Hepatic stellate cell (primary cell): ENCODE results near the gene TOMM7.
"Not testable (repeated sequence)": the region's sequence is repeated elsewhere in the genome, so short reads cannot be mapped to it uniquely, and the experiment has no call there.

Source experiments
- DNase-seq: peaks from one replicate; pipeline ENCODE4 v3.0.0; 2011; ENCODE audit warnings: low spot score

Gene TOMM7

DNA sequence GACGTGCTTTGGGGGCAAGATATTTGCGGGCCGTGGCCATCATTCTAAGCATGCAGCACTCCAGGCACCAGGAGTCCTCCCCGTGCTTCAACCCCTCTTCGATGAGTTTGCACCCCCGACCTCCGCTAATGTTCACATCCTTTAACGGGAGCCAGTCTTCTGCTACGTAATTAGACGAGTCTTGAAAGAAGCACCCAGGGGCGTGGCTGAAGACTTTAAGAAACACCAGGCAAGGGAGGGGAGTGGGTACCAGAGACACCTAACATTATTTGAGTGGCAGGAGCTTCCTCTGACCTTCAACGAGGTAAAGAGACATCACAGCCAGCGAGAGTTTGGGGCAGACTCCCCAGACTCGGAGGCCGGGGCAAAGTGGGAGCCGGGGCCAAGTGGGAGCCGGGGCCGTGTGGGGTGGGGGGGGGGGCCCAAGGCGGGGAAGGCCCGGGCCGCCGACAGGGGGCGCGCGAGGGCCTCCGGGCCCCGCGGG, 31.1 kb upstream of the TOMM7 start:
- DNase-seq: no peak

DNA sequence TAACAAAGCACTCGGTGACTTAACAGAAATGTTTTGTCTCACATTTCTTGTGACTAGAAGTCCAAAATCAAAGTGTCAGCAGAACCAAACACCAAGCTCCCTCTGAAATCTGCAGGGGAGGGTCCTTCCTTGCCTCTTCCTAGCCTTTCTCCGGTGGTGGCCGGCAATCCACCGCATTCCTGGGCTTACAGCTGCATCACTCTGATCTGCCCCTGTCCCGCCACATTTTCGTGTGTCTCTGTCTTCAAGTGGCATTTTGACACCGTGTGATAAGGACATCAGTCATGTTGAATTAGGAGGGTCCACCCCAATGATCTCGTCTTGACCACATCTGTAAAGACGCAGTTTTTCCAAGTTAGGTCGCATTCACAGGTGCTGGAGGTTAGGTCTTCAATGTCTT, 30.5 kb upstream of the TOMM7 start:
- DNase-seq: no peak

DNA sequence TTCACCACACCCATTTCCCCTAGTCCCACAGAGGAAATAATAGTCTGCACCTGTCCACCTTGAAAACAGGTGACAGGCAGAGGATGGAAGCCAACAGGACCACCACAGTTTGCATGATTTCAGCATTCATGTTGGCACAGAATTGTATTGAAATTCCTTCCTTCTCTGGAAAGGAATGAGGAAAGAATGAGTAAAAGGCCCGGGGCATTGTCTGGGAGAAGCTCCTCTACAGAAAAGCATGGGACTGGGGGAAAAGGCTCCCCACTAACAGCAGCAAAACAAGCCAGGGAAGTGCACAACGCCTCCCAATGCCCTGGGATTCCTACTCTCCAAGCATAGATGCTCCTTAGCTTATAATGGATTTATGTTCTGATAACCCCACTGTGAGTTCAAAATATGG, 28.5 kb upstream of the TOMM7 start:
- DNase-seq: no peak

DNA sequence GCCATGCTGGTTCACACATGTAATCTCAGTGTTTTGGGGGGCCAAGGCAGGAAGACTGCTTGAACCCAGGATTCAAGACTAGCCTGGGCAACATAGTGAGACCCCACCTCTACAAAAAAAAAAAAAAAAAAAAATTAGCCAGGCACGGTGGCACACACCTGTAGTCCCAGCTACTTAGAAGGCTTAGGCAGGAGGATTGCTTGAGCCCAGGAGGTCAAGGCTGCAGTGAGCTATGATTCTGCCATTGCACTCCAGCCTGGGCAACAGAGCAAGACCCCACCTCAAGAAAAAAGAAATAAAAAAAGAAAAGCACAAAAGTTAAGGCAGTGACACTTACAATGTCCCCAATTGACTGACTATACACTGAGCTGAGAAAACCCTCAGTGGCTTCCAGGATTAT, 27.7 kb upstream of the TOMM7 start:
- DNase-seq: not testable (repeated sequence)

DNA sequence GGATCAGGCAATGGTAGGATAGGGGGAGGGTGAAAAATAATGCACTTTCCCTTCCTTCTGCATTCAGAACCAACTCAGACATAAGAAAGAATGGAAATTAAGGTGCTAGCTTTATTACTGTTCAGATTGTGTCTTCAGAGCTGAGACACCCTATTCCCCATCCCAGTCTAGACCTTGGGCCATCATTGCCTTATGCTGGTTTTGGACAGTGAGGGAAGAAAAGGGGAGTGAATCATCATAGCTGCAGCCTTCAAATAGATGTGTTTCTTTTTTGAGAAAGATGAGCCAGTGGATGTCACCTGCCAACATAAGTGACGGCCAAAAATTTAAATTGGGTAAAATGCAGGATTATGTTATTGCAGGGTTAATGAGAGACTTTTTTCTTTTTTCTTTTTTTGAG, 27.0 kb upstream of the TOMM7 start:
- no peak for DNase-seq

DNA sequence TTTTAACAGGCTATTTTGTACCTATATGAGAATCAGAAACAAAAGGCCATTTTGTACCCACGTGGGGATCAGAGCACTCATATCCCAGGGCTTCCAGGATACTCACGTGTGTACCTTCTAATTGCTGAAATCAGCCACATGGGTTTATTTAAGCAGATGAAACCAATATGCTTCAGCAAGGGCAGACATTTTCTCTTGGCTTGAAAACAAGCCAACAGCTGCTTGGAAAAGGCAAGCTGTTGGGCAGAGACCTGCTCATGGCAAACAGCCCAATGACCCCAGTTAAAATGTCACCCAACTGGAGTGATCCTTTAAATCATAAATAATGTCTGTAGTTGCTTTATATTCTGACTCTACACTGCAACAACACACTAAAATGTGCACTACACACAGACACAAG, 26.5 kb upstream of the TOMM7 start:
- no peak for DNase-seq

DNA sequence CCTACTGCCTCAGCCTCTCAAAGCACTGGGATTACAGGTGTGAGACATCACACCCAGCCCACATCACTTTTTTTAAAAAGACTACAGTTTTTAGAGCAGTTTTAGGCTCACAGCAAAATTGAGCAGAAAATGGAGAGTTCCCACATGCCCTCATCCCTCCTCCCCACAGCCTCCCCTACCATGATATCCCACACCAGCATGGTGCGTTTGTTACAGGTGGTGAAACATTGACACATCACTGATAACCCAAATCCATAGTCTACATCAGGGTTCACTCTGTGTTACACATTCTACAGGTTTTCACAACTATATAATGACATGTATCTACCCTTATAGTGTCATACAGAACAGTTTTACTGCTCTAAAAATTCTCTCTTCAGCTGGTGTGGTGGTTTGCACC, 24.3 kb upstream of the TOMM7 start:
- DNase-seq: no peak

DNA sequence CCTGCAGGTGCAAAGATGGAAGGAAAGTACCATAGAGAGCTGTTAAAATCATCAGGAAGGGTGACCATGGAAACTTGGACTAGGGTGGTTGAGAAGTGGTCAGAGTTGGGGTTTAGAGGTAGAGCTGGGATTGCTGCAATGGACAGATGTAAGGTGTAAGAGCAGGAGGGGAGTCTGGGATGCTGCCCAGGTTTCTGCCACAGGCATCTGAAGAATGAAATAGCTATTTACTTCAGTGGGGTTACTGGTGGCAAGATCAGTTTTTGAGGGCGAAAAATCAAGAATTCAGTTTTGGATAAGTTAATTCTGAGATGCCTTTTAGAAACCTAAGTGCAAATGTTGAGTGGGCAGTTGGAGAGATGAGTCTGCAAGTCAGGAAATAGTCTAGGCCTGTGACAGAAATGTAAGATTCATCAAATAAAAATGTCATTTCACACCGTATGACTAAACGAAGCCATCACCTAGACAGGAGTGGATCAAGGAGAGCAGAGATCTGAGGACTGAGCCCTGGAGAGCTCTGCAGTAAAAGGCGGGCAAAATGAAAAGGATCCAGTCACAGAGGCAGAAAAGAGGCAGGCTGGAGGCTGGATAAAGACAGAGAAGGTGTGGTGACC, 22.7 kb upstream of the TOMM7 start:
- no peak for DNase-seq

DNA sequence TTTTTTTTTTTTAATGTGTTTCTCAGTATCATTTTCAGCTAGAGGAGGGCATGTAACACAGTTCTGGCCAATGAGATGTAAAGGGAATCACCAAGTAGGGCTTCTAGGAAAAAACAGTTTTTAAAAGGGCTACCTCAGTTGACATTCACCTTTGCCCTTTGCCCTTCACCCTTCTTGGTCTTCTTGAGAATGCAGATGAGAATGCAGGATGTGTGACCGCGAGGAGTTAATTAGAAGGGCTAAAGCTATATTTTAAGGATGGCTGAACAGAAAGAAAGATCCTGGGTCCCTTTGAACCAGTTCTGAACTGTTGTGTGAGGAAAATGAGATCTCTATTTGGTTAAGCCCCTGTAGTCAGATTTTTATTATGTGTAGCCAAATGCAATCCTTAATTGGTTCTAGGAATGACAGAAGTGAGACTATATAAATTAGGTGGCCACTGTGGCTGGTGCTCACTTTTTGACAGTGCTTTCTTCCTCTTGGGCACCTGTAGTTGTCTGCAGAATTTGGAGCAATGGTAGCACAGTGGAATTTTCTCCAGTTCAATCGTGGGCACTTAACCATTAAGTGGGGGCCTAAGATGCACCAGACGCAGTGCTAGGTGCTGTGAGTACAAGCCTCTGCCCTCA, 21.1 kb upstream of the TOMM7 start:
- DNase-seq: no peak

DNA sequence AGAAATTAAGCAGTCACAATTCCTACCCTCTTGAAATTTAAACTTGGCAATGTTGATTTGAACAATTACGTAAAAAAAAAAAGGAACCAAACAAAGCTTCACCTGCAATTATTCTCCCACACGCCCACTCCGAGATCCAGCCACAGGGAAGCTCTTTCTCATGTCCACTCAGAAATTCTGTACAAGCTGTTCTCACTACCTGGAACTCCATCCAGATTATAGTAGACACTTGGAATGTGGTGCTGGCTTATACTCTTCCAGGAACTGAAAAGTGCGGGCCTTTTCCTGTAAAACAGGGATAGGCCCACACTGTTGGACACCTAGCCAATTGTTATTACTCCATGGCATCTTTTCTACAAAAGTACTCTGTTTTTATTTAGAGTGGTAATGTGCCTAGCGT, 20.3 kb upstream of the TOMM7 start:
- DNase-seq: no peak

DNA sequence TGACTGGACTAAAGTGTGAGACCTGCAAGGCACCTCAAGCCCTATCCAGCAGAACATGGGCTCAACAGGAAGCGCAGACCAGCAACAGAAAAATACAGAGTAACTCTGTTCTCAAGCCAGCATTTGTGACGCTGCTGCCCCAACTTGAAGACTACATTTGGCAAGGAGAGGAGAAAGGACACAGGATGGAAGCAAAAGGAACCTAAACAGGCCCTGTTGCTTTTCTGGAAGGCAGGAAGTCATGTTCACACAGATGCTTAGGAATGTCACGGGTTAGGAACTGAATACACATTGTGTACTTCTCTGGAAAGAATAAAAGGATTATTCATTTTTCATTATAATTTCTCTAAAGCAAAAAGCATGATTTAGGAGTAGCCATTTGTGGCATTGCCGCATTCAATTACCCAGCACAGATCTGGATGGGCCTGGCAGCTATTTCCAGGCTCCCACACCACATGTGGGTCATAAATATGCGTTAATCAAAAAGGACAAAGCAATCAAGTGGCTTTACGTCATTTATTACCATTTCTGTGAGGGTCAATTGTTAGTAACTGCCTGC, 19.8 kb upstream of the TOMM7 start:
- DNase-seq: no peak

DNA sequence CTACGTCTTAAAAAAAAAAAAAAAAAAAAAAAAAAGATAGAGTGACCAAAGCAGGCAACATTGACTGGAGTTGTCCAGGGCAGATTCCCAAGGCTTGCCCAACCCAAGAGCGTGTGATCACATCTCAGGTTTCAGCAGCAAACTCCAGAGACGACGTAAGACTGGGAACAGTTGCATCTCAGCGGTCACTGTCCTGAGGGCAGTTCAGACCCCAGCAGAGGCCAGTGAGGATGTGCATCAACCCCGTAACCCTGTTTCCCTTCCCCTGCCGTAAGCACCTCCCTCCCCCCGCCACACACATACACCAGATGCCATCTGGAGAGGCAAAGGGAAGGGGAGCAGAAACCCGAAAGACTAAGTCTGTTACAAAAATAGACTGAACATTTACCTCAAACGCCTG, 19.3 kb upstream of the TOMM7 start:
- DNase-seq: no peak

DNA sequence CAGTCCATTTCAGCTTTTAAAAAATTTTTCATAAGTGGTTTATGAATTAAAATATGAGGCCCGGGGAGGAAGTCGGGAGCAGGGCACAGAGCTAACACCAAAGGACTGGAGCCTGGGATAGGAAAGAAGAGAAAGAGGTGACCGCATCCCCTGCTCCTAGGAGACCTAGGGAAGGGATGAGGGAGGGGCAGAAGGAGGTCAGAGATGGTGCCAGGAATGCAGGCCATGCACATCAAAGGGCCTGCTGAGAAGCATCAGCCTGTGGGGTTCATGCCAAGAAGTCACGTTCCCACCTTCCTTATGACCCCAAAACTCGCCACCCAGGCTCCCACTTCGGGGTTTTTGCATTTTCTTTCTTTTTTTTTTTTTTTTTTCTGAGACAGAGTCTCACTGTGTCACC, 14.7 kb upstream of the TOMM7 start:
- DNase-seq: no peak

DNA sequence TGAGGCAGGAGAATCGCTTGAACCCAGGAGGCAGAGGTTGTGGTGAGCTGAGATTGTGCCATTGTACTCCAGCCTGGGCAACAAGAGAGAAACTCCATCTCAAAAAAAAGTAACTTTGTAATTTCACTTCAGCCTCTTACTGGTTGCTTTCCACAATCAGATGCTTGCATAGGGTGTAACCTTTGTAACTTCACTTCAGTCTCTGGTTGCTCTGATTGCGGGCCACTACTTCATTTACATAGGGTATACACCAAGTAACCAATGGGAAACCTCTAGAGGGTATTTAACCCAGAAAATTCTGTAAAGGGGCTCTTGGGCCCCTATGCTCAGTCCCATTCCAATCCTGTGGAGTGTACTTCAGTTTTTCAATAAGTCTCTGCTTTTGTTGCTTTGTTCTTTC, 13.9 kb upstream of the TOMM7 start:
- DNase-seq: not testable (repeated sequence)

DNA sequence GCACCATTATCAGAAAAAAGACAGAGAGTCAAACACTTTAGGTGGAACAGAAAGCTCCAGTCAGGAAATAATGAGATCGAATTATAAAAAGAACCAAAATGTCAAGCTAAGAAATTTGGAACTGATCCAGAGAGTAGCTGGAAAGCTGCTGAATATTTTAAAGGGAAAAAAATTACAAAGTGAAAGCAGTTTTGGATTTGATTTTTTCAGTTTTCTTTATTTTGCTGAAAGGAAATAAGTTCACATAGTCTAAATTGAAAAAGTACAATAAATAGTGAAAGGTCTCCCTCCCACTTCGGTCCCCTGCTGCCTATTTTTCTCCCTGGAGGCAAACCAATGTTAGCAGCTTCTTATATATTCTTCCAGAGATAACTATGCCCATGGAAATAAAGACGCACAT, 11.3 kb upstream of the TOMM7 start:
- no peak for DNase-seq

DNA sequence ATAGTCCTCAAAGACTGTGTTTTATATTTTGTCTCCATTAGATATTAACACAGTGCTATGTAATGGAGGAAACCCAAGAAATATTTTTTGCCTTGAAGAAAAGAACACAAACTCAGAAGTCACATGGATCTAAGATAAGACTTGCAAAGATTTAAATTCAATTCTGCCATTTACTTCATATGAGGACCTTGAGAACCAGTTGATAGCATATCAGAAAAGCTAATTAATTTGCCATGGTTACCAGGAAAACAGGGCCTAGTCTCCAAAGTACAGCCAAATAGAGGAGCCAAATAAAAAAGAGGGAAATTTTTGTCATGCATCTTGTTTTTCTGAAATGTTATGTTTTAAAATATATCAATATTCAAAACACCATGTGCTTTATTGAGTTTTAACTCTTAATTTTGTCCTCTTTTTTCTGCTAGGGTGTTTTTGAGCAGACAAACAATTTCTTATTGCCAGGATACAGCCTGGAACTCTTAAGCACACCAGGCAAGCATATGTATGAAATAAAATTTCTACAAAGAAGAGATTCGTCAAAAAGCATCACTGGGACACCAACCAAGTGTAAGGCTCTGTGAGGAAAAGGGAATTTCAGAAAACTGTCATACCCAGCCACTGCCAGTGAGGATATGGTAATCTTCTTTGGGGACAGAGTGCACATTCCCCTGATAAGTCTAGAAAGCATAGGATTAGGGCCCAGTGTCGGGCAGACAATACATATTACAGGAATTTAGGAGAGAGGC, 10.6 kb upstream of the TOMM7 start:
- no peak for DNase-seq

DNA sequence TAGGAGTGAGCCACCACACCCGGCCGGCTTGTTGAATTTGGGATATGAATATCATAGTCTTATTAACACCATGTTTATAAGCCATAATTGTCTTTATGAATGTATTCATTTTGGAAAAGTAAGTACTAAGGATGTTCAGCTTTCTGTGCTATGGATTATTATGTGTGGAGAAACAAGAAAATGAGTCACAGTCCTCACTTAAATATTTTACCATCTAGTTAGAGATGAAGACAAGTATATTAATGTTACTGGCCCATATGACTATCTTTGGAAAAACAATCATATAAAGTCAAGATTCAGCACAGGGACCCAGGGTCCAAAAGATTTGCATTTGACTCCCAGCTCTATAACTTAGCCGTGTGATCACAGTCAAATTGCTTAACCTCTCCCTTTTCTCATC, 9.8 kb upstream of the TOMM7 start:
- DNase-seq: no peak

DNA sequence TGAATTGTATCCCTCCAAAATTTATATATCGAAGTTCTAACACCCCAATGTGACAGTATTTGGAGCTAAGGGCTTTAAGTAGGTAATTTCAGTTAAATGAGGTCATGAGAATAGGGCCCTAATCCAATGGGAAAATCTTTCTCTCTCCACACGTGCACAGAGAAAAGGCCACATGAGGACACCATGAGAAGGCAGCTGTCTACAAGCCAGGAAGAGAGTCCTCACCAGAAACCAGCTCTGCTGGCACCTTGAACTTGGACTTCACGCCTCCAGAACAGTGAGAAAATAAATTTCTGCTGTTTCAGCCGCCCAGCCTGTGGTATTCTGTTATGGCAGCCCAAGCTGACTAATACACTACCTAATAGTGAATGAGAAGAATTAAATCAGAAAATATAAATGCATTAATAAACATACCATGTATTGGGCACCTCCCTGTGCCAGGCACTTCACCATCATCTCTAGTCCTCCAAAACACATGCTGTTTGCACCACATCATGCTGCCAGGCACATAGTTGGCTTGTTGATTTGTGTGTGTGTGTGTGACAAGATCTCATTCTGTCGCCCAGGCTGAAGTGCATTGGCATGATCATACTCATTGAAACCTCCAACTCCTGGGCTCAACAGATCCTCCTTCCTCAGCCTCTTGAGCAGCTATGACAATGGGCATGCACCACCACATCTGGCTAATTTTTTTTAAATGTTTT, 9.1 kb upstream of the TOMM7 start:
- no peak for DNase-seq

DNA sequence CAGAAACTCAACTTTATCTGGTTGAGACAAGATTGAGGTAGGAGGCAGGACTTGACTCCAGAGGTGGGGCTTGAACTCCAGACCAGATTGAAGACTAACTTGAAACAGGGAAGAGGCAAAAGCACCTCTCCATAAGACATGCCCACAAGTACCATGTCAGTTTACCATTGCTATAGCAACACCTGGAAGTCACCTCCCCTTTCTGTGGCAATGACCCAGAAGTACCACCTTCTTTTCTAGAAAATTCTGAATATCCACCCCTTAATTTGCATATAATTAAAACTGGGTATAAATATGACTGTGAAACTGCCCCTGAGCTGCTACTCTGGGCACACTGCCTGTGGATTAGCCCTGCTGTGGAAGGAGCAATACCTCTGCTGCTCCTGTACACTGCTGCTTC, 4.9 kb upstream of the TOMM7 start:
- DNase-seq: no peak

DNA sequence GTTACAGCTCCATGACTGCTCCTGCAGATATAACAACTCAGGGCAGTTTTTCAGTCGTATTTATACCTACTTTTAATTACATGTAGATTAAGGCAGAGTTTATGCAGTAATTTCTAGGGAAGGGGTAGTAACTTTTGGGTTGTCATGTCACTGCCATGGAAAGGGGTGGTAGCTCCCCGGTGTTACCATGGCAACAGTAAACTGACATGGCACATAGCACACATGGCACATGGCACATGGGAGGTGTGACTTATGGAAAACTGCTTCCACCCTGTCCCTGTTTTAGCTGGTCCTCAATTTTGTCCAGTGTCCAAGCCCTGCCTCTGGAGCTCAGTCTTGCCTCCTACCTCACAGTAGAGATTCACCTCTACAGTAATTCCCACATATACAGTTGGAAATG, 3.9 kb upstream of the TOMM7 start:
- DNase-seq: no peak

DNA sequence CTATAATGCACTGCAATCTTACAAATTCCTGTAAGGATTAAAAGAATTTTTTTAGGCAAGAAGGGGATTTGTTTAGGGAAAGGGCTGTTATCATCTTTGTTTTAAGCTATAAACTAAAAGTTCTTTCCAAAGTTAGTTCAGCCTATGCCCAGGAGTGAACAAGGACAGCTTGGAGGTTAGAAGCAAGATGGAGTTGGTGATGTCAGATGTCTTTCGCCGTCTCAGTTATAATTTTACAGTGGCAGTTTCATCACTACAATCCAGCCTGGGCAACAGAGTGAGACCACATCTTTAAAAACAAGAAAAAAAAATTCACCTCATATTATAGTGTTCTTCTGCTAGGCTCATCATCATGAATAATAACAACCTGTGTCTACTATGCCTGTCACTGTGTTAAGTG, 2.1 kb upstream of the TOMM7 start:
- no peak for DNase-seq

DNA sequence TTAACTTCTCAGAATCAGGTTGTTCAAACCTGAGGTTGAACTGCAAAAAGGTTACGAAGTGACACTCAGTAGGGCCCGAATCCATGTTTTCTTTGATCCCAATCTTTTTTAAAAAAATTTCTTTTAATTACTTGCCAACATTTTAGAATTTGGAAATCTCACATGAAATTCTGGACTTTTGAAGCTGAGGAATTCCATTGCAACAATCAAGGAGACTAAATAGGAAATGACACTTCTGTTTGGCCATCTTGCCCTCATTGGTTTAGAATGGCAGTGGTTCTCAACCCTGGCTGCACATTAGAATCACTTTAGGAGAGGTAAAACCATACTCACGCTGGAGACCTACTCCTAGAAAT, 471 bp upstream of the TOMM7 start:
- no peak for DNase-seq
